AG09319 (cell line): ENCODE measurements around the gene ARF1.

Experiments
- DNase-seq: peaks from one replicate; pipeline ENCODE4 v3.0.0-alpha.2; 2010; ENCODE audit warnings: low read depth; ENCODE audit errors: extremely low read depth
- TF ChIP-seq, protein P1 (sequence below): IDR thresholded peaks from 2 replicates; pipeline ENCODE4 v1.5.1; 2011; ENCODE audit warnings: low read depth, mild to moderate bottlenecking, inconsistent platforms, low read length, moderate library complexity

ARF1 gene

DNA sequence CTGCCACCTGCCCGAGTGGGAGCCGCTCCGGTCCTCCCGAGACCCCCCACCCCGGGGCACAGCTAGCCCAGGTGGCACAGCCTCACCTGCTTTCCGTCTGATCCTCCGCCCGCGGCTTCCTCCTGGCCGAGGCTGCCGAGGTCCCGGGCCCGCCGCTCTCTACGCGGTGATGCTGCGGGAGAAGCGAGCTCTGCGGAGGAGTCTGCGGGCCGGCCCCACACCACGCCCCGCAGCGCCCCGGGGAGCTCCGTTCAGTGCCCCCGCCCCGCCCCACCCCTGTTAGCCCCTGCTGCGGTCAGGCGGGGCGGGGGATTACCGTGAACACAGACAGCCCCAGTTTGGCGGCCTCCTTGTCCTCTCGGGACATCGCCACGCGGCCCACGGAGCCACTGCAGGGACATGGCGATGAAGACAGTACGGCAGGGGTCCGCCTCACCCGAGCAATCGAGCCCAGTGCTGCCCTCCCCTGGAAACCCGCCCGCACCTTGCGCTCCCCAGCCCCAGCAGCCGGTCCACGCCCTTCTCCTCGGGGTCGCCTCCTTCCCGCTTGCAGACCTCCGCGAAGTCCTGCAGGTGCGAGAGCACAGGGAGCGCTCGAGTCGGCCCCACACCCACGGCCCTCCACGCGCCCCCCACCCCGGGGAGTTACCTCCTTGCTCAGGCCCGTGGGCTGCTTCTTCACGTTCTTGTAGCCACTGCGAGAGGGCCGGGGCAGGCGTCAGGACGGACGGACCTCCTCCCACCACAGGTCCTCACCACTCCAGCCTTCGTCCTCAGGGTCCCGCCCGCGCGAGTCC, 19.7 kb downstream of the ARF1 start:
- DNase-seq = no peak

GRCh38 chr1:228102791-228103620, 20.5 kb downstream of the ARF1 start, which contains the start of gene C1orf35:
Gene C1orf35 (minus strand): TSS chr1:228103325. CDS start chr1:228103227, 98 bp downstream.
- TF ChIP-seq, protein P1, sequence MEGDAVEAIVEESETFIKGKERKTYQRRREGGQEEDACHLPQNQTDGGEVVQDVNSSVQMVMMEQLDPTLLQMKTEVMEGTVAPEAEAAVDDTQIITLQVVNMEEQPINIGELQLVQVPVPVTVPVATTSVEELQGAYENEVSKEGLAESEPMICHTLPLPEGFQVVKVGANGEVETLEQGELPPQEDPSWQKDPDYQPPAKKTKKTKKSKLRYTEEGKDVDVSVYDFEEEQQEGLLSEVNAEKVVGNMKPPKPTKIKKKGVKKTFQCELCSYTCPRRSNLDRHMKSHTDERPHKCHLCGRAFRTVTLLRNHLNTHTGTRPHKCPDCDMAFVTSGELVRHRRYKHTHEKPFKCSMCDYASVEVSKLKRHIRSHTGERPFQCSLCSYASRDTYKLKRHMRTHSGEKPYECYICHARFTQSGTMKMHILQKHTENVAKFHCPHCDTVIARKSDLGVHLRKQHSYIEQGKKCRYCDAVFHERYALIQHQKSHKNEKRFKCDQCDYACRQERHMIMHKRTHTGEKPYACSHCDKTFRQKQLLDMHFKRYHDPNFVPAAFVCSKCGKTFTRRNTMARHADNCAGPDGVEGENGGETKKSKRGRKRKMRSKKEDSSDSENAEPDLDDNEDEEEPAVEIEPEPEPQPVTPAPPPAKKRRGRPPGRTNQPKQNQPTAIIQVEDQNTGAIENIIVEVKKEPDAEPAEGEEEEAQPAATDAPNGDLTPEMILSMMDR = no peak
- peak; percentile 64 for DNase-seq

More for the DNA sequence above, 19.7 kb downstream of the ARF1 start:
- TF ChIP-seq, protein P1 = peak; percentile 9

- TF ChIP-seq, protein P1 = no peak
Measured at GRCh38 chr1:228104526-228105269, 22.2 kb downstream of the ARF1 start.

DNA sequence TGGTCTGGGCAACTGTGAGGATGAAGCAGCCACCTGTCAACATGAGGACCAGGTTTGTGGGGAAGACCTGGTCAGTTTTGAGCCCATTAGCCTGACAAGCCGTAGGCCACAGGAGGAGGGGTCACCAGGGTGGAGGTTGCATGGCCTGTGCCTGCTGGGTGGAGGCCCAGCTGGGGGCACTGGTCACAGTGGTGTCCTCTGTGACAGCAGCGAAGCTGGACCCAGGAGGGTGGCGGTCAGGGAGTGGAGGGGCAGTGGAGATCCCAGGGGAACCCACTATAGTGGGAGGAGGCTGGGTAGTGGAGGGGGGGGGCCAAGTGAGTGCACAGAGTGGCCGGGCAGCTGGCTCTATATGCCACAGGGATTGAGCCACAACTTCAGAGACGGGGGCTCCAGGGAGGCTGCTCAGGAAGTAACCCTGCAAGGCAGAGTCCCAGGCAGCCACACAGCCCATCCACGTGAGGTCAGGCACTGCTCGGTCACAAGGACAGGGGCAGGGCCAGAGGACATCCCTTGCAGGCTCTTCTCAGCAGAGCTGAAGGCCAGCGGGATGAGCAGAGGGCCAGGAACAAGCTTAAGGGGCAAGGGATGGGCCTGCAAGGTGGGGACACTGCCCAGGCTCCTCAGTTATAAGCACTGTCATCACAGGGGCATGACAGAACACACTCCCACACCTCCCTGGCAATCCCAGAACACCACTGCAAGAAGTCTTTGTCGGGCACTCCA, 22.9 kb downstream of the ARF1 start:
- TF ChIP-seq, protein P1 = no peak
- DNase-seq = no peak

More at GRCh38 chr1:228104526-228105269, 22.2 kb downstream of the ARF1 start:
- no peak for DNase-seq

- TF ChIP-seq, protein P1 = no peak
Measured at GRCh38 chr1:228105996-228106799, 23.7 kb downstream of the ARF1 start.

DNA sequence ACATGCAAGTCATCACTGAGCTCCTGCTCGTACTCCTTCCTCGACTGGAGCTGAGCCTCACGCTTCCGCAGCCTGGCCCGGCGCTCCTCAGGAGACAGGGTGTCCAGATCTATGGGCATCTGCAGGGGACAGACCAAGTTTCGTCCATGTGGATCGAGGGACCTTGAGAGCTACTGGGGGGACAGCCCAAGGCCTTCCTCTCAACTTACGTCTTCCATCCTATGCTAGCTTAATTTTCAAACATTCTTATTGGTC, 24.2 kb downstream of the ARF1 start:
- TF ChIP-seq, protein P1 = no peak

More at GRCh38 chr1:228105996-228106799, 23.7 kb downstream of the ARF1 start:
- DNase-seq = no peak

More for the DNA sequence above, 24.2 kb downstream of the ARF1 start:
- no peak for DNase-seq
